Measurements from ENCODE around the gene MRPS14. TPM values are rescaled to one million over a fixed set of nuclear protein-coding genes. Genes with fewer than 3 reads are reported as not detected.

Gene MRPS14
- total RNA-seq, 2 experiments from 2014 or later = 35.5 to 49.6 TPM

DNA sequence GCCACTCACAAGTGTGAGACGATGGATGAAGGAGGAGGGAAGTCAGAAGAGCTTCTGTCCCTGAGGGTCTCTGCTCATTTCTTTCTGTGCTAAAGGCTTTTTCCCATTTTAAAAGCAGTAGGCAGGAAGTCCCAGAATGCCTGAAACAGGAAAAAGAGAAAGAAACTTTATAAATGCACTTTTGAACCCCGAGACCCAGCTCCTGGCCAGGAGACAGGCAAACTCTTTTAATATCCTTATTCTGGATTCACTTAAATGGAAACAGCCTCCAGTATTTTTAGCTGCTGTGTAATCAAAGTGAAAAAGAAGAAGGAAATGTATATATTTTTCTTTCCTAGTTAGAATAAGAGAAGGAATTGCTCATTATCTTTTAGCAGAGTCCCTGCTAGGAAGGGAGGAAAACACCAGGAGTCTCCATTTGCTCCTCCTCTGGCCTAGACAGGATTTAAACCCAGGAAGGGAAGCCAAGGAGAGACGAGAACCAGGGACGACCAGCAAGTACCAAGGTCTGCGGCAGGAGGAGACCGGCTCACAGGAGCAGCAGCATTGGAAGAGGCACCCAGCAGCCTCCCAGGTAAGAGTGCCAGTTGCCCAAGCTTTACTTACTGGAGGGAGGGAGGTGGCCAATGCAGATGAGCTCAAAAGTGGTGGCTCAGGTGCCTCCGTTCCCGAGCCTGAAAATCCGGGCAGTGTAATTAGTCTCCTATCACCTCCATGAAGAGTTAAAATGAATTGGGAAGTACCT is 44.3 kb upstream of the MRPS14 start, which contains the start of gene TNN:
Gene TNN, plus strand, starts transcription at position 472 of the 745 bp plus-strand sequence. CDS start 9,586 bp downstream, outside the sequence.
- no peak within 1 kb of the TSS for H2AFZ ChIP-seq (ENCODE audit: low read length)
- no peak within 1 kb of the TSS for H3K27ac ChIP-seq (ENCODE audit: low read depth, low read length, poor library complexity, severe bottlenecking)
- no peaks in the 10 kb centered on the region for H4K20me1 ChIP-seq (ENCODE audit: insufficient read depth, low read length)
- no peaks in the 10 kb centered on the region for H3K9me3 ChIP-seq (ENCODE audit: low read length)
- no peaks in the 10 kb centered on the region for H3K4me1 ChIP-seq (ENCODE audit: insufficient read depth, low read length, poor library complexity, severe bottlenecking)
- intact Hi-C loops (cut with micrococcal nuclease; ENCODE audit: unreplicated experiment) = no loop called here
- CTCF ChIA-PET (ENCODE audit: unreplicated experiment) = interaction anchor here (0.6 kb wide), 1 partner anchor 57 kb away, joined by 3 read pairs; no protein-coding TSS in a partner anchor
- no peaks in the 10 kb centered on the region for H3K9me2 ChIP-seq (ENCODE audit: insufficient read depth, low read length)
- H3K4me2 ChIP-seq (ENCODE audit: low read length) = no peak within 1 kb of the TSS
- BruUV-seq (replicated peaks) = no TSS peak
- H3K36me3 ChIP-seq (ENCODE audit: insufficient read depth, low read length) = no peaks in the 10 kb centered on the region
- H3K79me2 ChIP-seq (ENCODE audit: insufficient read depth, low read depth, low read length) = no peaks in the 10 kb centered on the region
- DNase-seq (ENCODE audit: low spot score) = no peak
- POLR2A ChIA-PET = interaction anchor here (0.8 to 1.2 kb wide), 2 partner anchors 13 to 283 kb away, joined by 3 read pairs; no protein-coding TSS in a partner anchor
- TF ChIP-seq, protein P1, sequence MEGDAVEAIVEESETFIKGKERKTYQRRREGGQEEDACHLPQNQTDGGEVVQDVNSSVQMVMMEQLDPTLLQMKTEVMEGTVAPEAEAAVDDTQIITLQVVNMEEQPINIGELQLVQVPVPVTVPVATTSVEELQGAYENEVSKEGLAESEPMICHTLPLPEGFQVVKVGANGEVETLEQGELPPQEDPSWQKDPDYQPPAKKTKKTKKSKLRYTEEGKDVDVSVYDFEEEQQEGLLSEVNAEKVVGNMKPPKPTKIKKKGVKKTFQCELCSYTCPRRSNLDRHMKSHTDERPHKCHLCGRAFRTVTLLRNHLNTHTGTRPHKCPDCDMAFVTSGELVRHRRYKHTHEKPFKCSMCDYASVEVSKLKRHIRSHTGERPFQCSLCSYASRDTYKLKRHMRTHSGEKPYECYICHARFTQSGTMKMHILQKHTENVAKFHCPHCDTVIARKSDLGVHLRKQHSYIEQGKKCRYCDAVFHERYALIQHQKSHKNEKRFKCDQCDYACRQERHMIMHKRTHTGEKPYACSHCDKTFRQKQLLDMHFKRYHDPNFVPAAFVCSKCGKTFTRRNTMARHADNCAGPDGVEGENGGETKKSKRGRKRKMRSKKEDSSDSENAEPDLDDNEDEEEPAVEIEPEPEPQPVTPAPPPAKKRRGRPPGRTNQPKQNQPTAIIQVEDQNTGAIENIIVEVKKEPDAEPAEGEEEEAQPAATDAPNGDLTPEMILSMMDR (conservative IDR thresholded peaks at IDR 0.05; ENCODE audit: low read length) = no peak
- TF ChIP-seq EZH2phosphoT487 (IDR thresholded peaks at IDR 0.05; ENCODE audit: borderline replicate concordance, low read depth, low read length) = no peak
- H3K4me3 ChIP-seq (ENCODE audit: low read depth, low read length, poor library complexity, severe bottlenecking) = no peak within 1 kb of the TSS

DNA sequence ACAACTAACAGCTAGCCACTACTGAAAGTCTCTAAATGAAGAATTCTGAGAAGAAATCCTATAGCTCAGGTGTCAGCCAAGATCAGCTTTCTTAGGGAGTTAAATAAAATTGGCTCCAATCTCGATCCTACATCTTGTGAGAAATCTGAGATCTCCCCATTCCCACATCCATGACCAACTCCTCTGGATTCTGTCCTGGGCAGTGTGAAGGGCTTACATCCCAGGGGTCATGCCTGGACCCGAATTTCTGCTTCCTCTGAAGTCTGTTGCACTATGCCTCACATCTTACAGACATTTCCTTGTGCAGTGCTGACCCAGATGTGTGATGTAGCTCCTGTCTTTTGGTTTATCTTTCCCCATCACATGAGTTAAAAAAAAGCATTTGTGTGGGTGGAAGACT is 39.6 kb upstream of the MRPS14 start:
- intact Hi-C loops (cut with micrococcal nuclease; ENCODE audit: unreplicated experiment) = no loop called here
- no peaks in the 10 kb centered on the region for H3K9me3 ChIP-seq (ENCODE audit: low read length)
- TF ChIP-seq, protein P1 (conservative IDR thresholded peaks at IDR 0.05; ENCODE audit: low read length) = no peak
- TF ChIP-seq EZH2phosphoT487 (IDR thresholded peaks at IDR 0.05; ENCODE audit: borderline replicate concordance, low read depth, low read length) = no peak
- H3K27ac ChIP-seq (ENCODE audit: low read depth, low read length, poor library complexity, severe bottlenecking) = no peak overlapping the region
- H3K79me2 ChIP-seq (ENCODE audit: insufficient read depth, low read depth, low read length) = no peaks in the 10 kb centered on the region
- H3K4me2 ChIP-seq (ENCODE audit: low read length) = no peak overlapping the region
- DNase-seq (ENCODE audit: low spot score) = no peak
- no peak overlapping the region for H2AFZ ChIP-seq (ENCODE audit: low read length)
- ChIA-PET CTCF (ENCODE audit: unreplicated experiment) (no interaction called here), POLR2A (interaction anchor here (0.6 to 1.0 kb wide), 2 partner anchors 14 to 22 kb away, joined by 3 to 4 read pairs; no protein-coding TSS in a partner anchor)
- H3K9me2 ChIP-seq (ENCODE audit: insufficient read depth, low read length) = no peaks in the 10 kb centered on the region
- no peaks in the 10 kb centered on the region for H3K36me3 ChIP-seq (ENCODE audit: insufficient read depth, low read length)
- no peaks in the 10 kb centered on the region for H3K4me1 ChIP-seq (ENCODE audit: insufficient read depth, low read length, poor library complexity, severe bottlenecking)
- no peaks in the 10 kb centered on the region for H4K20me1 ChIP-seq (ENCODE audit: insufficient read depth, low read length)
- H3K4me3 ChIP-seq (ENCODE audit: low read depth, low read length, poor library complexity, severe bottlenecking) = no peak overlapping the region
- BruUV-seq (replicated peaks) = no TSS peak

DNA sequence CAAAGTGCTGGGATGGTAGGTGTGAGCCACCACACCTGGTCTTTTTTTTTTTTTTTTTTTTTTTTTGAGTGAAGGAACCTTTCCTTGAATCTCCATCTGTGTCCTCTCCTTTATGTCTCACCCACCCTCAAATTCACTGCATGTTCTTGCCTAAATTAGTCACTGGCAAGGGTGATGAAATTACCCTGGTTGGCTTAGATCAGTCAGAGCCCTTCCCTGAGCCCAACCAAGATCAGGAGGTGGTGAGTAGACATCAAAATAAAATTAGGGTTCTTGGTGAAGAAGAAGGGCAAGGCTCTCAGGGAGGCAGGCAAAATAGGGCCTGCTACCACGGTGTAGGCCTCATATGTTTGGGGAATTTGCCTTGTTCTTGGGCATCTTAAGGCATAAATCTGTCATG is 39.1 kb upstream of the MRPS14 start:
- BruUV-seq (replicated peaks) = no TSS peak
- no peak overlapping the region for H3K4me2 ChIP-seq (ENCODE audit: low read length)
- no peak overlapping the region for H3K4me3 ChIP-seq (ENCODE audit: low read depth, low read length, poor library complexity, severe bottlenecking)
- intact Hi-C loops (cut with micrococcal nuclease; ENCODE audit: unreplicated experiment) = no loop called here
- DNase-seq (ENCODE audit: low spot score) = no peak
- no peaks in the 10 kb centered on the region for H3K9me2 ChIP-seq (ENCODE audit: insufficient read depth, low read length)
- H3K36me3 ChIP-seq (ENCODE audit: insufficient read depth, low read length) = no peaks in the 10 kb centered on the region
- CTCF ChIA-PET (ENCODE audit: unreplicated experiment) = no interaction called here
- no peak for TF ChIP-seq EZH2phosphoT487 (IDR thresholded peaks at IDR 0.05; ENCODE audit: borderline replicate concordance, low read depth, low read length)
- H3K27ac ChIP-seq (ENCODE audit: low read depth, low read length, poor library complexity, severe bottlenecking) = no peak overlapping the region
- H3K9me3 ChIP-seq (ENCODE audit: low read length) = no peaks in the 10 kb centered on the region
- POLR2A ChIA-PET = interaction anchor here (0.7 to 1.0 kb wide), 2 partner anchors 8 to 14 kb away, joined by 4 read pairs; no protein-coding TSS in a partner anchor
- no peaks in the 10 kb centered on the region for H3K4me1 ChIP-seq (ENCODE audit: insufficient read depth, low read length, poor library complexity, severe bottlenecking)
- H3K79me2 ChIP-seq (ENCODE audit: insufficient read depth, low read depth, low read length) = no peaks in the 10 kb centered on the region
- H2AFZ ChIP-seq (ENCODE audit: low read length) = no peak overlapping the region
- no peaks in the 10 kb centered on the region for H4K20me1 ChIP-seq (ENCODE audit: insufficient read depth, low read length)

All from OCI-LY7 (cell line).